Spleen (tissue), 11 donors: ENCODE results near the gene ITPK1. TPM values are rescaled to one million over a fixed set of nuclear protein-coding genes. Genes with fewer than 3 reads are reported as not detected.
"Not testable (repeated sequence)": the region's sequence is repeated elsewhere in the genome, so short reads cannot be mapped to it uniquely, and the experiment has no call there.

Experiments
- DNase-seq: peaks from one replicate; pipeline ENCODE4 v3.0.0-alpha.2; 2020
- H3K27ac ChIP-seq, 8 donors: fragments of 200-600 bp; sonication (generic) in 7 of 8; 1 replicate in 4 of 8; 2 replicates in 4 of 8; pipeline versions ENCODE4 v1.5.0 to v1.8.0; 2016 to 2021; ENCODE audit warnings: inconsistent platforms in 4 of 8, mild to moderate bottlenecking in 4 of 8, moderate library complexity in 1 of 8
- H3K27me3 ChIP-seq, 7 donors: fragments of 200-600 bp; sonication (generic) in 6 of 7; replicated peaks in 1 of 7; 1 replicate in 4 of 7; 2 replicates in 3 of 7; pipeline versions ENCODE4 v1.5.0 to v1.8.0; 2016 to 2021; ENCODE audit warnings: inconsistent platforms in 3 of 7, mild to moderate bottlenecking in 1 of 7
- H3K36me3 ChIP-seq, 6 donors: fragments of 200-600 bp; sonication (generic) in 5 of 6; 1 replicate in 4 of 6; 2 replicates in 2 of 6; pipeline versions ENCODE4 v1.5.0 to v1.8.0; 2016 to 2021; ENCODE audit warnings: inconsistent platforms in 2 of 6
- H3K4me1 ChIP-seq, 6 donors: fragments of 200-600 bp; sonication (generic) in 5 of 6; 1 replicate in 3 of 6; 2 replicates in 3 of 6; pipeline versions ENCODE4 v1.5.0 to v1.8.0; 2016 to 2021; ENCODE audit warnings: inconsistent platforms in 3 of 6
- H3K4me3 ChIP-seq, 8 donors: fragments of 200-600 bp; sonication (generic) in 7 of 8; 1 replicate in 4 of 8; 2 replicates in 4 of 8; pipeline versions ENCODE4 v1.5.0 to v1.8.0; 2016 to 2021; ENCODE audit warnings: inconsistent platforms in 4 of 8, mild to moderate bottlenecking in 4 of 8, moderate library complexity in 2 of 8
- H3K9me3 ChIP-seq, 8 donors: fragments of 200-600 bp; sonication (generic) in 7 of 8; 1 replicate in 4 of 8; 2 replicates in 4 of 8; pipeline versions ENCODE4 v1.5.0 to v1.8.0; 2016 to 2021; ENCODE audit warnings: inconsistent platforms in 4 of 8
- CTCF ChIP-seq, 11 experiments: fragments of 200-600 bp in 7 of 11; fragments of 450-650 bp in 4 of 11; sonication (generic) in 4 of 11; IDR thresholded peaks in 8 of 11; conservative IDR thresholded peaks in 3 of 11; 1 replicate in 7 of 11; 2 replicates in 4 of 11; pipeline versions ENCODE4 v1.4.0 to v1.8.0; 2016 to 2021; ENCODE audit warnings: antibody characterized with exemption in 11 of 11, inconsistent platforms in 4 of 11, mild to moderate bottlenecking in 1 of 11
- POLR2A ChIP-seq, 3 donors: fragments of 450-650 bp; IDR thresholded peaks; one replicate each; pipeline ENCODE4 v1.5.1; 2017; ENCODE audit warnings: antibody characterized with exemption in 3 of 3, mild to moderate bottlenecking in 1 of 3
- POLR2AphosphoS5 ChIP-seq, 3 donors: sonication (generic); formaldehyde crosslinking; IDR thresholded peaks; one replicate each; pipeline ENCODE4 v1.5.1; 2017; ENCODE audit warnings: antibody characterized with exemption in 3 of 3
- WGBS, 5 donors: extraction: QIAGEN DNeasy Blood & Tissue Kit in 3 of 5; methylation state at CpG; one replicate each; pipeline versions ENCODE4 v1.1.5 to v1.1.7; 2013 to 2018; 5-methylcytosine and 5-hydroxymethylcytosine counted together
- intact Hi-C: fragments of 100-400 bp; cut with DNase I; formaldehyde crosslinking; loops from one replicate; pipeline ENCODE4 v1.15.0; 2023; ENCODE audit warnings: low total_unique reads
- polyA plus RNA-seq, 3 donors: library from polyadenylated mRNA; stranded (reverse); fragments of 200-250 nt; gene quantifications; one replicate each; pipeline ENCODE4 v1.2.1, GENCODE V29; 2013
- total RNA-seq, 7 donors: library from RNA; depleted of rRNA in 3 of 7; stranded (reverse); fragments of >200 nt in 3 of 7; fragmentation: NEBNext Ultra II Directional in 4 of 7; extraction: Animal tissue kit (Norgen Biotek cat#: 25700) in 4 of 7; gene quantifications; one replicate each; pipeline versions ENCODE4 v1.1.0 to v1.2.1, GENCODE V29; 2016 to 2021
- donor health status: healthy with polysubstance abuse.
- donor health status: DM: no; HTN: no; CAD: no; lungs with moderate emphysema.
- donor health status: DM: no; HTN: no; CAD: no.
- donor health status: Bipolar disorder and iron deficiency.
- donor health status: healthy.
- donor health status: DM: no; HTN: no; CAD: no.
- donor health status: DM: yes; HTN: yes; CAD: no.

The ITPK1 gene
- total and polyA plus RNA-seq, 10 donors, result 22.9 to 123 (median 68.0) TPM

DNA sequence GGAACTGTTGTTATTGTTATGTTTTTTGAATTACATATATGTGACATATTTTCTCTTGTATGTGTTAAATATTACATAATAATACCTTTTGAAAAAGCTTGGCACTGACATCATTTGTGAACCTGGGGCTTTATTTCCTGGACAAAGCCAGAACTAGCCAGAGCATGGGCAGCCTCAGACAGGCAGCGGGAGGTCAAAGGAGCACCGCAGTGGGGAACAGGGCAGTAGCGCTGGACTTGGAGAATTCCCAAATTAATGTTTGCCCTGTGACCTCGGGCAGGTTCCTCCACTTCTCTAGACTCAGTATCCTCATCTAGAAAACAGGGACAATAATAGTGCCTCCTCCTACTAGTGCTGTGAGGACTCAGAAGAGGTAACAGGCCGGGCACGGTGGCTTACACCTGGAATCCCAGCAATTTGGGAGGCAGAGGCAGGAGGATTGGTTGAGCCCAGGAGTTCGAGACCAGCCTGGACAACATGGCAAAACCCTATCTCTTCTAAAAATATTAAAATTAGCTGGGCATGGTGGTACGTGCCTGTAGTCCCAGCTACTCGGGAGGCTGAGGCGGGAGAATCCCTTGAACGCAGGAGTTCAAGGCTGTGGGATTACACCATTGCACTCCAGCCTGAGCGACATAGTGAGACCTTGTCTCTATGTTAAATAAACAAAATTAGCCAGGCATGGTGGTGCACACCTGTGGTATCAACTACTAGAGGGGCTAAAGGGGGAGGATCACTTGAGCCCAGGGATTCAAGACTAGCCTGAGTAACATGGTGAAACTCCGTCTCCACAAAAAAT is 27.3 kb upstream of the ITPK1 start:
- Histone ChIP-seq H3K4me3 (no peak overlapping the region), H3K27me3 (no peaks in the 10 kb centered on the region), H3K36me3 (no peaks in the 10 kb centered on the region), H3K9me3 (no peaks in the 10 kb centered on the region), H3K27ac (no peak overlapping the region), H3K4me1 (peaks cover 0 to 6% (median 0%) of the 10 kb centered on the region in 6 donors)
- WGBS, 5 donors, result 75 to 89% (median 86%) methylated on average over 13 of the region's 13 CpGs
- TF ChIP-seq POLR2A (IDR thresholded peaks at IDR 0.05) (no peak), POLR2AphosphoS5 (IDR thresholded peaks at IDR 0.05) (no peak), CTCF (IDR thresholded peaks at IDR 0.05 in 8 of 11, conservative IDR thresholded peaks at IDR 0.05 in 3 of 11) (no peak)
- DNase-seq, result no peak
- intact Hi-C loops, result no loop called here

DNA sequence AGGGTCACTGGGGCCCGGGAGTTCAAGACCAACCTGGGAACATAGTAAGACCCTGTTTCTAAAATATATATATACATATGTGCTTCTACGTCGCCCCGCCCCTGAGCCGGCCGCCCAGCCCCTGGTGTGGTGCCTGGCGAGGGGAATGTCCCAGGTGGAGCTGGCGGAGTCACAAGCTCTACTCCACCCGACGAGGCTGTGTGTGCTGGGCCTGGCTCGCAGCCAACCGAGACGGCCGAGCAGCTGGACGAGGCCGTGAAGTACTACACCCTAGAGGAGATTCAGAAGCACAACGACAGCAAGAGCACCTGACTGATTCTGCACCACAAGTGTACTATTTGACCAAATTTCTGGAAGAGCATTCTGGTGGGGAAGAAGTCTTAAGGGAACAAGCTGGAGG is 22.1 kb upstream of the ITPK1 start:
- no peaks in the 10 kb centered on the region for H3K36me3 ChIP-seq
- WGBS, 5 donors, result 71 to 78% (median 74%) methylated on average over 17 of the region's 17 CpGs
- H3K4me1 ChIP-seq, result peaks cover 0 to 18% (median 7%) of the 10 kb centered on the region in 6 donors
- intact Hi-C loops, result loop anchor here (2.0 kb wide), 1 partner anchor 185 kb away; no protein-coding TSS in a partner anchor
- no peak overlapping the region for H3K27ac ChIP-seq
- no peak for DNase-seq
- H3K4me3 ChIP-seq, result no peak overlapping the region
- TF ChIP-seq CTCF (IDR thresholded peaks at IDR 0.05 in 8 of 11, conservative IDR thresholded peaks at IDR 0.05 in 3 of 11) (no peak), POLR2A (IDR thresholded peaks at IDR 0.05) (no peak), POLR2AphosphoS5 (IDR thresholded peaks at IDR 0.05) (no peak)
- no peaks in the 10 kb centered on the region for H3K9me3 ChIP-seq
- H3K27me3 ChIP-seq, result no peaks in the 10 kb centered on the region

- H3K4me1 ChIP-seq, result peaks cover 0 to 30% (median 11%) of the 10 kb centered on the region in 6 donors
- H3K36me3 ChIP-seq, H3K27ac ChIP-seq, intact Hi-C loops, DNase-seq, H3K9me3 ChIP-seq, H3K4me3 ChIP-seq, H3K27me3 ChIP-seq: not testable (repeated sequence)
- WGBS, 5 donors, result 66 to 78% (median 72%) methylated on average over 12 to 13 of the region's 13 CpGs
Observed at GRCh38 chr14:93136508-93136907, 20.8 kb upstream of the ITPK1 start.

- intact Hi-C loops, result no loop called here
- H3K36me3 ChIP-seq, result no peaks in the 10 kb centered on the region
- no peaks in the 10 kb centered on the region for H3K27me3 ChIP-seq
- WGBS, 5 donors, result 82 to 93% (median 89%) methylated on average over 8 of the region's 8 CpGs
- no peak overlapping the region for H3K4me3 ChIP-seq
- no peak overlapping the region for H3K27ac ChIP-seq
- DNase-seq, result no peak
- TF ChIP-seq POLR2A (IDR thresholded peaks at IDR 0.05) (no peak), CTCF (IDR thresholded peaks at IDR 0.05 in 8 of 11, conservative IDR thresholded peaks at IDR 0.05 in 3 of 11) (no peak), POLR2AphosphoS5 (IDR thresholded peaks at IDR 0.05) (no peak)
- no peaks in the 10 kb centered on the region for H3K9me3 ChIP-seq
- H3K4me1 ChIP-seq, result peaks cover 0 to 30% (median 11%) of the 10 kb centered on the region in 6 donors
Observed at GRCh38 chr14:93136009-93136408, 20.3 kb upstream of the ITPK1 start.
